ENCODE results near the gene SLC9A5. TPM values are rescaled to one million over a fixed set of nuclear protein-coding genes. Genes with fewer than 3 reads are reported as not detected.

The SLC9A5 gene
- total and polyA plus RNA-seq, 2 experiments from 2014 or later: 4.5 to 5.4 TPM

DNA sequence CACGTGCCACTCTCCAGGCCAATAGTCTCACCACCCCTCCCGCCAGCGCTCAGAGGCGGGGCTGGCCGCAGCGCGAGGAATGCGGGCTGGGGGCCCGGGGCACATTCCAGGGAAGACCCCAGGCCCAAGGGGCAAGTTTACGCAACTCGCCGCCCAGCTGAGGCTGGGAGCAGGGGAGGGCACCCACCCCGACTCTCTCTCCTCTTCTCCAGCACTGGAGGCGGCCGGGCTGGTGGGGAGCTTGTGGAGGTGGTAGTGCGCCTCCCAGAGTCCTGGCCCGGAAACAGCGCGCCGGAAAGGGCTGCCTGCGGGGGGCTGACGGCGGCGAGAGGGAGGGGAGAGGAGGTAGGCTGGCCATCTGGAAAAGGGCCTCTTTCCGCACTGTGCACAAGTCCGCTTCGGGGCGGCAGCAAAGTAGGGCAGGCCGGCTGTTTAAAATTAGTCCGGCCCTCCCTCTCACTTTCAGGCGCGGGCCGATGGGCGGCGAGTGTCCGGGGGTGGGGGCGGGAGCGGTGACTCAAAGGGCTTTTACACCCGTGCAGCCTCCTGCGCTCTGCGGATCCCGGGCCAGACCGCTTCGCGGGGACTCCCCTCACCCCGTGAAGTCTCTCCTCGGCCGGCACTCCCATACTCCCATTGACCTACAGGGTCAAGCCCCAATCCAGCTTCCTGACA lies 2.6 kb upstream of the SLC9A5 start:
- TF ChIP-seq STAT1 (IDR thresholded peaks at IDR 0.05; ENCODE audit: unreplicated experiment) (no peak), NANOG (IDR thresholded peaks at IDR 0.05; ENCODE audit: borderline replicate concordance) (no peak), ZNF331 (CRISPR knock-in tag; IDR thresholded peaks at IDR 0.05; ENCODE audit: low read depth) (no peak), EZH2 (IDR thresholded peaks at IDR 0.05; ENCODE audit: low read depth, unreplicated experiment) (no peak), ZNF114 (CRISPR knock-in tag; IDR thresholded peaks at IDR 0.05) (no peak), POLR2AphosphoS5 (IDR thresholded peaks at IDR 0.05; ENCODE audit: low read depth) (peak; percentile 64), EZH2phosphoT487 (IDR thresholded peaks at IDR 0.05; ENCODE audit: unreplicated experiment) (no peak), JUNB (IDR thresholded peaks at IDR 0.05; ENCODE audit: unreplicated experiment) (no peak), CREB1 (CRISPR knock-in tag; IDR thresholded peaks at IDR 0.05; ENCODE audit: low read depth) (no peak)
- TF ChIP-seq, protein P1, sequence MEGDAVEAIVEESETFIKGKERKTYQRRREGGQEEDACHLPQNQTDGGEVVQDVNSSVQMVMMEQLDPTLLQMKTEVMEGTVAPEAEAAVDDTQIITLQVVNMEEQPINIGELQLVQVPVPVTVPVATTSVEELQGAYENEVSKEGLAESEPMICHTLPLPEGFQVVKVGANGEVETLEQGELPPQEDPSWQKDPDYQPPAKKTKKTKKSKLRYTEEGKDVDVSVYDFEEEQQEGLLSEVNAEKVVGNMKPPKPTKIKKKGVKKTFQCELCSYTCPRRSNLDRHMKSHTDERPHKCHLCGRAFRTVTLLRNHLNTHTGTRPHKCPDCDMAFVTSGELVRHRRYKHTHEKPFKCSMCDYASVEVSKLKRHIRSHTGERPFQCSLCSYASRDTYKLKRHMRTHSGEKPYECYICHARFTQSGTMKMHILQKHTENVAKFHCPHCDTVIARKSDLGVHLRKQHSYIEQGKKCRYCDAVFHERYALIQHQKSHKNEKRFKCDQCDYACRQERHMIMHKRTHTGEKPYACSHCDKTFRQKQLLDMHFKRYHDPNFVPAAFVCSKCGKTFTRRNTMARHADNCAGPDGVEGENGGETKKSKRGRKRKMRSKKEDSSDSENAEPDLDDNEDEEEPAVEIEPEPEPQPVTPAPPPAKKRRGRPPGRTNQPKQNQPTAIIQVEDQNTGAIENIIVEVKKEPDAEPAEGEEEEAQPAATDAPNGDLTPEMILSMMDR (conservative IDR thresholded peaks at IDR 0.05; ENCODE audit: low read depth in 2 of 2): peak; percentile 42 to 54
- TF ChIP-seq, protein P2, sequence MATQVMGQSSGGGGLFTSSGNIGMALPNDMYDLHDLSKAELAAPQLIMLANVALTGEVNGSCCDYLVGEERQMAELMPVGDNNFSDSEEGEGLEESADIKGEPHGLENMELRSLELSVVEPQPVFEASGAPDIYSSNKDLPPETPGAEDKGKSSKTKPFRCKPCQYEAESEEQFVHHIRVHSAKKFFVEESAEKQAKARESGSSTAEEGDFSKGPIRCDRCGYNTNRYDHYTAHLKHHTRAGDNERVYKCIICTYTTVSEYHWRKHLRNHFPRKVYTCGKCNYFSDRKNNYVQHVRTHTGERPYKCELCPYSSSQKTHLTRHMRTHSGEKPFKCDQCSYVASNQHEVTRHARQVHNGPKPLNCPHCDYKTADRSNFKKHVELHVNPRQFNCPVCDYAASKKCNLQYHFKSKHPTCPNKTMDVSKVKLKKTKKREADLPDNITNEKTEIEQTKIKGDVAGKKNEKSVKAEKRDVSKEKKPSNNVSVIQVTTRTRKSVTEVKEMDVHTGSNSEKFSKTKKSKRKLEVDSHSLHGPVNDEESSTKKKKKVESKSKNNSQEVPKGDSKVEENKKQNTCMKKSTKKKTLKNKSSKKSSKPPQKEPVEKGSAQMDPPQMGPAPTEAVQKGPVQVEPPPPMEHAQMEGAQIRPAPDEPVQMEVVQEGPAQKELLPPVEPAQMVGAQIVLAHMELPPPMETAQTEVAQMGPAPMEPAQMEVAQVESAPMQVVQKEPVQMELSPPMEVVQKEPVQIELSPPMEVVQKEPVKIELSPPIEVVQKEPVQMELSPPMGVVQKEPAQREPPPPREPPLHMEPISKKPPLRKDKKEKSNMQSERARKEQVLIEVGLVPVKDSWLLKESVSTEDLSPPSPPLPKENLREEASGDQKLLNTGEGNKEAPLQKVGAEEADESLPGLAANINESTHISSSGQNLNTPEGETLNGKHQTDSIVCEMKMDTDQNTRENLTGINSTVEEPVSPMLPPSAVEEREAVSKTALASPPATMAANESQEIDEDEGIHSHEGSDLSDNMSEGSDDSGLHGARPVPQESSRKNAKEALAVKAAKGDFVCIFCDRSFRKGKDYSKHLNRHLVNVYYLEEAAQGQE (IDR thresholded peaks at IDR 0.05; ENCODE audit: unreplicated experiment): no peak
- TF ChIP-seq, protein P3, sequence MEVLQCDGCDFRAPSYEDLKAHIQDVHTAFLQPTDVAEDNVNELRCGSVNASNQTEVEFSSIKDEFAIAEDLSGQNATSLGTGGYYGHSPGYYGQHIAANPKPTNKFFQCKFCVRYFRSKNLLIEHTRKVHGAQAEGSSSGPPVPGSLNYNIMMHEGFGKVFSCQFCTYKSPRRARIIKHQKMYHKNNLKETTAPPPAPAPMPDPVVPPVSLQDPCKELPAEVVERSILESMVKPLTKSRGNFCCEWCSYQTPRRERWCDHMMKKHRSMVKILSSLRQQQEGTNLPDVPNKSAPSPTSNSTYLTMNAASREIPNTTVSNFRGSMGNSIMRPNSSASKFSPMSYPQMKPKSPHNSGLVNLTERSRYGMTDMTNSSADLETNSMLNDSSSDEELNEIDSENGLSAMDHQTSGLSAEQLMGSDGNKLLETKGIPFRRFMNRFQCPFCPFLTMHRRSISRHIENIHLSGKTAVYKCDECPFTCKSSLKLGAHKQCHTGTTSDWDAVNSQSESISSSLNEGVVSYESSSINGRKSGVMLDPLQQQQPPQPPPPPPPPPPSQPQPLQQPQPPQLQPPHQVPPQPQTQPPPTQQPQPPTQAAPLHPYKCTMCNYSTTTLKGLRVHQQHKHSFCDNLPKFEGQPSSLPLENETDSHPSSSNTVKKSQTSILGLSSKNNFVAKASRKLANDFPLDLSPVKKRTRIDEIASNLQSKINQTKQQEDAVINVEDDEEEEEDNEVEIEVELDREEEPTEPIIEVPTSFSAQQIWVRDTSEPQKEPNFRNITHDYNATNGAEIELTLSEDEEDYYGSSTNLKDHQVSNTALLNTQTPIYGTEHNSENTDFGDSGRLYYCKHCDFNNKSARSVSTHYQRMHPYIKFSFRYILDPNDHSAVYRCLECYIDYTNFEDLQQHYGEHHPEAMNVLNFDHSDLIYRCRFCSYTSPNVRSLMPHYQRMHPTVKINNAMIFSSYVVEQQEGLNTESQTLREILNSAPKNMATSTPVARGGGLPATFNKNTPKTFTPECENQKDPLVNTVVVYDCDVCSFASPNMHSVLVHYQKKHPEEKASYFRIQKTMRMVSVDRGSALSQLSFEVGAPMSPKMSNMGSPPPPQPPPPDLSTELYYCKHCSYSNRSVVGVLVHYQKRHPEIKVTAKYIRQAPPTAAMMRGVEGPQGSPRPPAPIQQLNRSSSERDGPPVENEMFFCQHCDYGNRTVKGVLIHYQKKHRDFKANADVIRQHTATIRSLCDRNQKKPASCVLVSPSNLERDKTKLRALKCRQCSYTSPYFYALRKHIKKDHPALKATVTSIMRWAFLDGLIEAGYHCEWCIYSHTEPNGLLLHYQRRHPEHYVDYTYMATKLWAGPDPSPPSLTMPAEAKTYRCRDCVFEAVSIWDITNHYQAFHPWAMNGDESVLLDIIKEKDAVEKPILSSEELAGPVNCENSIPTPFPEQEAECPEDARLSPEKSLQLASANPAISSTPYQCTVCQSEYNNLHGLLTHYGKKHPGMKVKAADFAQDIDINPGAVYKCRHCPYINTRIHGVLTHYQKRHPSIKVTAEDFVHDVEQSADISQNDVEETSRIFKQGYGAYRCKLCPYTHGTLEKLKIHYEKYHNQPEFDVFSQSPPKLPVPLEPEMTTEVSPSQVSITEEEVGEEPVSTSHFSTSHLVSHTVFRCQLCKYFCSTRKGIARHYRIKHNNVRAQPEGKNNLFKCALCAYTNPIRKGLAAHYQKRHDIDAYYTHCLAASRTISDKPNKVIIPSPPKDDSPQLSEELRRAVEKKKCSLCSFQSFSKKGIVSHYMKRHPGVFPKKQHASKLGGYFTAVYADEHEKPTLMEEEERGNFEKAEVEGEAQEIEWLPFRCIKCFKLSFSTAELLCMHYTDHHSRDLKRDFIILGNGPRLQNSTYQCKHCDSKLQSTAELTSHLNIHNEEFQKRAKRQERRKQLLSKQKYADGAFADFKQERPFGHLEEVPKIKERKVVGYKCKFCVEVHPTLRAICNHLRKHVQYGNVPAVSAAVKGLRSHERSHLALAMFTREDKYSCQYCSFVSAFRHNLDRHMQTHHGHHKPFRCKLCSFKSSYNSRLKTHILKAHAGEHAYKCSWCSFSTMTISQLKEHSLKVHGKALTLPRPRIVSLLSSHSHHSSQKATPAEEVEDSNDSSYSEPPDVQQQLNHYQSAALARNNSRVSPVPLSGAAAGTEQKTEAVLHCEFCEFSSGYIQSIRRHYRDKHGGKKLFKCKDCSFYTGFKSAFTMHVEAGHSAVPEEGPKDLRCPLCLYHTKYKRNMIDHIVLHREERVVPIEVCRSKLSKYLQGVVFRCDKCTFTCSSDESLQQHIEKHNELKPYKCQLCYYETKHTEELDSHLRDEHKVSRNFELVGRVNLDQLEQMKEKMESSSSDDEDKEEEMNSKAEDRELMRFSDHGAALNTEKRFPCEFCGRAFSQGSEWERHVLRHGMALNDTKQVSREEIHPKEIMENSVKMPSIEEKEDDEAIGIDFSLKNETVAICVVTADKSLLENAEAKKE (CRISPR knock-in tag; IDR thresholded peaks at IDR 0.05): no peak
- TF ChIP-seq, protein P4, sequence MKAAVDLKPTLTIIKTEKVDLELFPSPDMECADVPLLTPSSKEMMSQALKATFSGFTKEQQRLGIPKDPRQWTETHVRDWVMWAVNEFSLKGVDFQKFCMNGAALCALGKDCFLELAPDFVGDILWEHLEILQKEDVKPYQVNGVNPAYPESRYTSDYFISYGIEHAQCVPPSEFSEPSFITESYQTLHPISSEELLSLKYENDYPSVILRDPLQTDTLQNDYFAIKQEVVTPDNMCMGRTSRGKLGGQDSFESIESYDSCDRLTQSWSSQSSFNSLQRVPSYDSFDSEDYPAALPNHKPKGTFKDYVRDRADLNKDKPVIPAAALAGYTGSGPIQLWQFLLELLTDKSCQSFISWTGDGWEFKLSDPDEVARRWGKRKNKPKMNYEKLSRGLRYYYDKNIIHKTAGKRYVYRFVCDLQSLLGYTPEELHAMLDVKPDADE (IDR thresholded peaks at IDR 0.05): peak; percentile 65
- Mint-ChIP-seq H3K27me3 (ENCODE audit: insufficient read depth, low read depth, poor library complexity) (peaks cover 31% of the 10 kb centered on the region), H3K27ac (peak overlapping the region; percentile 97), H3K4me3 (peak overlapping the region; percentile 90), H3K4me1 (peaks cover 49% of the 10 kb centered on the region), H3K36me3 (ENCODE audit: low read depth) (peaks cover 5% of the 10 kb centered on the region; the same call in 1 of the 3 replicates), H3K9me3 (no peaks in the 10 kb centered on the region; the same call in 2 of the 3 replicates)
- peak overlapping the region; percentile 81; the same call in 1 of the 2 replicates for H2AFZ ChIP-seq
- ATAC-seq: peak; percentile 45
- H3K4me1 ChIP-seq (ENCODE audit: insufficient read depth): peaks cover 31% of the 10 kb centered on the region
- H4K20me1 ChIP-seq (replicated peaks; ENCODE audit: insufficient read depth): no peaks in the 10 kb centered on the region; the same call in 1 of the 2 replicates
- H3F3A ChIP-seq (replicated peaks; ENCODE audit: low read depth): peaks cover 18% of the 10 kb centered on the region
- H3K4me3 ChIP-seq: peak overlapping the region; percentile 89
- H3K27me3 ChIP-seq (ENCODE audit: insufficient read depth): peaks cover 34% of the 10 kb centered on the region
- peak overlapping the region; percentile 94 for H3K27ac ChIP-seq (ENCODE audit: low read depth)
- DNase-seq (ENCODE audit: low spot score): peak; percentile 89
- H3K79me2 ChIP-seq (replicated peaks; ENCODE audit: insufficient read depth): peaks cover 36% of the 10 kb centered on the region
- no peaks in the 10 kb centered on the region; the same call in 1 of the 2 replicates for H3K36me3 ChIP-seq (ENCODE audit: insufficient read depth)
- H3K4me2 ChIP-seq: peak overlapping the region; percentile 93
- H3K9me2 ChIP-seq (ENCODE audit: insufficient read depth): no peaks in the 10 kb centered on the region
